GM12865 (cell line): ENCODE measurements around the gene TUSC2.

Experiments used
- DNase-seq: peaks from one replicate; pipeline ENCODE4 v3.0.0; 2010; ENCODE audit warnings: low read depth
- H3K4me3 ChIP-seq: 2 replicates; pipeline ENCODE4 v1.5.1; 2011; ENCODE audit warnings: mild to moderate bottlenecking, low read depth, low read length, control low read depth
- CTCF ChIP-seq: IDR thresholded peaks from 2 replicates; pipeline ENCODE4 v1.5.1; 2011; ENCODE audit warnings: low read length, control low read depth, low read depth, inconsistent platforms; ENCODE audit not compliant: insufficient read depth; ENCODE audit errors: missing control alignments

The TUSC2 gene

DNA sequence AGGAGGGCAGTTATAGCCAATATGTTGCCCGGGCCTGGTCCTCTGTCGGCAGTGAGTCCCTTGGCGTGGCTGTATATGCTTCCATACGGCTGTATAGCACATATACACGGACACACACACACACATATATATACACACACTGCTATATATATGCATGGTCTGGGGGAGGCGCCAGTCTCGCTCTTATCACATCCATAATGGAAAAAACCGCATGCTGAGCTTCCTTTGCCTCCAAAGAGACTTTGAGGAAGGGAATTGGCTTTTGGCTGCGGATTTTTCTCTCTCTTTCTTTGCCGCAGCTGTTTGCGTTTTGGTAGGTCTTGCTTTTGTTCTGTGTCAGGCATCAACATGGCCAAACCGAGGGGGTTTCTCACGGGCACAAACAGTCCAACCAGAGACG is 42.6 kb upstream of the TUSC2 start:
- no peak overlapping the region for H3K4me3 ChIP-seq
- DNase-seq: no peak
- TF ChIP-seq CTCF: no peak

- no peak for DNase-seq
- TF ChIP-seq CTCF: no peak
- no peak overlapping the region for H3K4me3 ChIP-seq
These were observed 41.1 kb upstream of the TUSC2 start for GRCh38 chr3:50369012-50369670.

DNA sequence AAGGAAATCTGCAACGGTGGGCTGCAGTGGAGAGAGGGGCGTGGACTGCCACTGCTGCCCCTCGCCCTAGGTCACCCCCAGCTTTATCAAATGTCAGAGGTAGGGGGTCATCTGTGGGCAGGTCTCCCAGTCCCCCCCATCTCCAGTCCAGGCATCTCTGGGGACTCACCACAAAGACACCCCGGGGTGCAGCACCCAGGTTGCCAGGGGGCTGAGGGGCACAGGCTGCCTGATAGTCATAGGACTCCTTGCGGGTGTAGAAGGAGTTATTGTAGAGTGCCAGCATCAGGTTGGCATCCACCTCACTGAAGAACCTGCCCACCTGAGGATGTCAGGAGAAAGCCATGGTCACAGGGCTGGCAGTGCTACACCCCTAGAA is 37.8 kb upstream of the TUSC2 start:
- H3K4me3 ChIP-seq: no peak overlapping the region
- no peak for TF ChIP-seq CTCF
- no peak for DNase-seq

DNA sequence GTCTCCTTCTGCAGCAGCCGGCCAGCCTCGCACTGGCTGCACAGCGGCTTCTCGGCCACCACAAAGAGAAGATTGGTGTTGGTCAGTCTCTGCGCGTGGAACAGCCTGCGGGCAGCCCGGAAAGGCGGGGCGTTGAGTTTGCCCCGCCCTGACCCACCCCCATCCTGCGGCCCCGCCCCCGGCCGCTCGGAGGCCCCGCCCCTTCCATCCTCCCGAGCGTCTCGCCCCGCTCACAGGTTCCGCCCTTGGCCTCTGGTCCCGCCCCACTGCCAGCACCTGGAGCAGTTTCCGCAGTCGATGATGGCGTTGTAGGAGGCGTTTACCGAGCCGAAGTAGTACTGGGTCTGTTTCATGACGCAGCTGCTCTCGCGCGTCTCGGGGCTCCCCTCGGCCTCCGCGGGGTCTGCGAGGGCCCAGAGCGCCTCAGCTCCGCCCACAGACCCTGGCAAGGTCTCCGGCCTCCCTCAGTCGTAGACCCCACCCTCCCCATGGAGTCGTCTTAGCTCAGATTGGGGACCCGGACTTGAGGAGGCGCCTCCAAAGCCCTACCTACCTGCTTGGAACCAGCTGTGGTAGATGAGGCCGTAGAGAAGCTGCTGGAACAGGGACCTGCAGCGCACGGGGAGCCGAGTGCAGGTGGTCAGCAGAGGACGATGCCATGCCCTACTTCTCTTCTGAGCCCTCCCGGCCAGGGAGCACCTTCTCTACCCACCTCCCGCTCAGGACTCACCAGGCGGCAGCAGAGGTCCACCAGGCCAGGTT is 37.2 kb upstream of the TUSC2 start:
- no peak for TF ChIP-seq CTCF
- peak overlapping the region; percentile 55 for H3K4me3 ChIP-seq
- DNase-seq: peak; percentile 92

DNA sequence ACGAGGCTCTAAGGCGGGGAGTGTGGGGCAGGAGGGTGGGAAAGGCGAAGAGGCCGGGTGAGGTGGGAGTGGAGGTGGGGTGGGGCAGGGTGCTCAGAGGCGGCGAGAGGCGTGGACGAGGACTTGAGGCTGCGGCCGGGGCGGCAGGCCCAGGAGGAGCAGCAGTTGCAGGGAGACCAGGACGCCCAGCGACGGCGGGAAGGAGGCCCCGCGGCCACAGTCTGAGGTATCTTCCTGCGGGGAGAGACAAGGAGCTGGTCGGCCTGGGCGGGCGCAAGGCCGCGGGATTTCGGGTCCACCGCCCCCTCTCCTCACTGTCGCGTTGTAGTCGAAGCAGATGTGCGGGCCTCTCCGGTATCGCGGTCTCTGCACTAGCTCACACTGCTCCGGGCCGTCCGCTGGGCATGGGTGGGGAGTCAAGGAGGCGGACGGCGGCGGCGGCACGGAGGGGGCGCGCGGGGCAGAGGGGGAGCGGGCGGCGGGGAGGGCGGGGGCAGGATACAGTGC is 36.6 kb upstream of the TUSC2 start:
- no peak for TF ChIP-seq CTCF
- no peak for DNase-seq
- H3K4me3 ChIP-seq: peak overlapping the region; percentile 55

GRCh38 chr3:50359760-50360110 is 31.7 kb upstream of the TUSC2 start:
- DNase-seq: no peak
- TF ChIP-seq CTCF: no peak
- H3K4me3 ChIP-seq: peak overlapping the region; percentile 40
